HG02840 (cell line): Measurements from ENCODE around the gene PSMB2.
"Not testable (repeated sequence)": the region's sequence is repeated elsewhere in the genome, so short reads cannot be mapped to it uniquely, and the experiment has no call there.

ENCODE experiments used
- ATAC-seq: cut with Tn5 transposase; IDR thresholded peaks from one replicate; pipeline ENCODE4 v1.9.1; 2021; ENCODE audit warnings: mild to moderate bottlenecking, moderate library complexity, moderate number of reproducible peaks; ENCODE audit not compliant: unreplicated experiment, low FRiP score

The PSMB2 gene

DNA sequence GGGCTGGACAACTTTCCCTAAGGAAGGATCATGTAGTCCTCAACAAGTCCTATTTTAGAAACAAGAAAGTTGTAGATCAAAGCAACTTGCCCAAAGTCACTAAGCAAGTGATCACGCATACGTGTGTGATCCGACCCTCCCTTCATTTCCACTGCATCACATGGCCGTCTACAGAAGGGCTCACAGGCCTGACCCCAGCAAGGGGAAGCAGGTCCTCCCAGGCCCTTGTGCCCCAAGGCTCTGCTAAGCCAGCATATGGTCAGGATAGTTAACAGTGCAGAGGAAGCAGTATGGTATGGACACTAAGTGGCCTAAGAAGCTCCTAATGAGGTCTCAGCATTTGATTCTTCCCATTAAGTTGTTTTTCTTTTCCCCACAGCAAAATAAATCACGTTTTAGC, 43.5 kb downstream of the PSMB2 start:
- no peak for ATAC-seq

DNA sequence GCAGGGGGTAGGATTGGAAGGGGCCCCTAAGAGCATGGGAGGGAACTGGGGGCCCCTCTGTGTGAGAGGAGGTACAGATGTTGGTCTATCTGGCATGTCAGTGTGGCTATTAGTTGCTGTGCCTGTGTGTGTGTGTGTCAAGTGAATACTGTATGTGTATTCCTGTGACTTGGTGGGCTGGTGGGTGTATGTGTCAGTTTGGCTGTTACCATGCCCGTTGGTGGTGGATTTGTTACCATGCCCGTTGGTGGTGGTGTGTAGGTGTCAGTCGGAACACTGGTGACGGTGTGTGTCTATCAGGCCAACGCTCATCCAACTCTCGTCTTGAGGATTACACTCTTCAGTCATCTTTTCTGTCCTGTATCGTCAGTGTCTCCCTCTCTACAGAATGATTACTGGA, 45.6 kb downstream of the PSMB2 start:
- no peak for ATAC-seq

DNA sequence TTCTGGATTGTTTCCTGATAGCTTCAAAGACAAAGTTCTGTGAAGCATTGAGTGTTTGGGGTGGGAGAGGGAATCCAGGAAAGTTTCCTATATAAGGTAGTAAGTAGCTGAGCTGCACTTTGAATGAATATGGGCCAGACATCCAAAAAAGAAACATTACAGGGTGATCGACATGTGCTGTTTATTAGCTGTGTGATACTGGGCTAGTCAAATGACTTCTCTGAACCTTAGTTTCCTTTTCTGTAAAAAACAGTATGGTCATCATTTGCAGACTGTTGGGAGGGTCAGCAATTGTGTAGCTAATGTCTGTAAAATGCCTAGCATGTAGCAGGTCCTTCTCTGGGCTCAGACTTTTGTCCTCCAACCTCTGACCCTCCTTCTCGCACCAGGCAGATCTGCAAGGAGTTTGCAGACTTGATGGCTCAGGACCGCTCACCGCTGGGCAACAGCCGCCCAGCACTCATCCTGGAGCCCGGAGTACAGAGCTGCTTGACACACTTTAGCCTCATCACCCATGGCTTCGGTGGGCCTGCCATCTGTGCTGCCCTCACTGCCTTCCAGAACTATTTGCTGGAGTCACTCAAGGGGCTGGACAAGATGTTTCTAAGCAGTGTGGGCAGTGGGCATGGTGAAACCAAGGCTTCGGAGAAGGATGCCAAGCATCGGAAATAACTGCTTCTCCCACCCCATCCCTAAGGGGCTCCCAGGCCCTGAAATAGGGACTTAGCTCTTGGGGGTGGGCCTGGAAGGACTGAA, 47.1 kb downstream of the PSMB2 start:
- ATAC-seq, result no peak

- ATAC-seq, result no peak
Measured at GRCh38 chr1:35592991-35593769, 48.1 kb downstream of the PSMB2 start.

DNA sequence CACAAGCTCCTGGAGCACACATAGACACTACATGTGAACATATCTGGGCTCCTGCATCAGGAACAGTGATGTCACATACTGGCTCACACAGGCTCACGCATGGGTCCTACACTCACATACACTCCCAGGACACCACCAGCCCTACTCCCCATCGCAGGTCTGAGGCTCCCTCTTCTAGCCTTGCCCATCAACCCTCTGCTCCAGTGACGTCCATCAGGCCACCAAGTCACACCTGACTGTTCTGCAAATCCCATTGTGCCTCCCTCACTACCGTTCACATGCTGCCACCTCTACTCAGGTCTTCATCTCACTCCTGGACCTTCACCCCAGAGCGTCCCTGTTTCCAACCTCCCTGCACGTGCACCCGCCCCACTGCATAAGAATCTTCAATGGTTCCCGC, 50.1 kb downstream of the PSMB2 start:
- no peak for ATAC-seq

DNA sequence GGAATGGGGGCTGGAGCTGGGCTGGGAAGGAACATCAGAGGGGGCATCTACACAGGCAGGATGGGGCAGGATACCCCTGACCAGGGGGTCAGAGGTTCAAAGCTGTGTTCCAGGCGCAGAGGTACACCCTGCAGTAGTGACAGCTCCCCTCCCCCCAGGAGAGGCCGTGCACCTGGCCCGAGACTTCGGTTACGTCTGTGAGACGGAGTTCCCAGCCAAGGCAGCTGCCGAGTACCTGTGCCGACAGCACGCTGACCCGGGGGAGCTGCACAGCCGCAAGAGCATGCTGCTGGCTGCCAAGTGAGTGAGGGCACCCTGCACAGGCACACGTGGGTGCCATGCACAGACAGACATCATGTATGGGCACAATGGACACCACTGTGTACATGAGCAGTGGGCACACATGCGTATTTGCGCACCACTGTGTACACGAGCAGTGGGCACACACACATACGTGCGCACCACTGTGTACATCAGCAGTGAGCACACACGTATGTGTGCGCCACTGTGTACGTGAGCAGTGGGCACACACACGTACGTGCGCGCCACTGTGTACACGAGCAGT, 50.8 kb downstream of the PSMB2 start:
- no peak for ATAC-seq

DNA sequence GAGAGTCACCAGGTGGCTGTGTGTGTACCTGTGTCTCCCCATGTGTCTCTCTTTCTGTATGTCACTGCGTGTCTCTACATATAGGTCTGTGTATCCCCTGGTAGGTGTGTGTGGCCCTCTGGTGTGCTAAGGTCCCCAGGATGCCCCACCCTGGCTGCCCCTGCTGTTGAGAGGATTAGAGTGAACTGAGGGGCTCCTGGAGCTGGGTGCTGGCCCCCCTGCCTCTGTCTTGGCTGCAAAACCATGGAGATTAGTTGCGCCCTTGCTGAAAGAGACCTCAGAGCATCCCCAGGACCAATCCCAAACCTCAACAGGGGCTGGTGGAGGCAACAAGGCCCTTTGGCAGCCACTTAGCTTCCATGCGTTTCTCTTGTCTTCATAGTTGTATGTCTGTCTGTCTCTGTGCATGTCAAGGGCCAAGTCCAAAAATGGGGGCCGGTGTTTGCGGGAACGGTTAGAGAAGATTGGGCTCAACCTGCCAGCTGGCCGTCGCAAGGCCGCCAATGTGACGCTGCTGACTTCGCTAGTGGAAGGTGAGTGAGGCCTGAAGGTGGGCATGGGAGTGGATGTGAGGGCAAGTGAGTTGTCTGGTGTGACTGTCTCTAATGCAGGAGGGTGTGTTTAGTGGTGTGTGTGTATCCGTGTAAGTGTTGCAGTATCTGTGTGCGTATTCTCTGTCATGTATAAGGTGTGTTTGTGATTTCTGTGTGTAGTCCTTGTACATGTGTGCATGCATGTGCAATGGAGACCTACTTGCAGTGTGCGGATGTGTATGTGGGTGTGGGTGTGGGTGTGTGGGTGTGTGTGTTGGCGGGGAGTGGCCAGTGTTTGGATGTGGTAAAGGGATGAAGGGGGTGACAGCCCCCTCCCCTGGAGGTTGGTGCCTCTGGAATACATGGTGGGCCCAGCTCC, 51.6 kb downstream of the PSMB2 start:
- no peak for ATAC-seq

DNA sequence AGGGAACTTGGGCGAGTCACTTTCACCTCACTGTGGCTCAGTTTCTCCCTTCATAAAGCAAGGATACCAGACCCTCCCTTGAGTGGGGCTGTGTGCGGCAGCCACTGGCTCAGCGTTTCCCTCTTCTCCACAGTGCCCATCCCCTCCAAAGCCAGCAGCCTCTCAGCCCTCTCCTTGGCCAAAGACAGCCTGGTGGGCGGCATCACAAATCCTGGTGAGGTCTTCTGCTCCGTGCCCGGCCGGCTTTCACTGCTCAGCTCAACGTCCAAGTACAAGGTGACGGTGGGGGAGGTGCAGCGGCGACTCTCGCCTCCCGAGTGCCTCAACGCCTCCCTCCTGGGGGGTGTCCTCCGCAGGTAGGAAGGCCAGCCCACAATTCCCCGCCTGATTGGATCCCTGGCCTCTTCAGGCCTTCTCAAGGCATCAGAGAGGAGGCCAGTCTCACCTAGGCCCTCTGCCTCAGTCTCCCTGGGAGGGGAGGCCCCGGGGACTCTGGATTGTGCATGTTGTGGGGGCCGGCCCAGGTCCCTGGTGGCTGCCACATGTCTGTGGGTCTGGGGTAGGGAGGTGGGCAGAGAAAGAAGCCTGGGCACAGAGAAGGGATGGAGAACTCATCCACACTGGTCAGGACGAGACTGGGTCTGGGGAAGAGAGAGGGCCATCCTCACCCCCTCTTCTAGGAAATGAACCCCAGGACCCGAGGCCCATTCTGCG, 53.0 kb downstream of the PSMB2 start:
- ATAC-seq, result no peak

DNA sequence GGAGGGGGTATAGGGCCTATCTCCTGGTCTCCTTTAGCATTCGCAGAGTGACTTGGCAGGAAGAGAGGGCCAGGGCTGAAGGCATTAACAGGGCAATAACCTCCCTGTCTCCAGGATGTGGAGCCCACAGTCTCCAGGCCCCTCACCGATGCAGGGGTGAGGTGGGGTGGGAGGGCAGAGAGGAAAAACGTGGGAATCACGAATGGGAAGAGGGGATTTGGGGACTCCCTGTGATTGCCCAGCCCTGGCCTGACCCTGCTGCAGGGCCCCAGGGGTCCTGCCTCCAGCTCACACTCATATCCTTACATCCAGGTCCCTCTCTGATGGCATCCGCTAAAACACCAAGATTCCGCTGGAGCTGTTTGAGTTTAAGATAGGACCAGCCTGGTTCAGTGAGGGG, 53.6 kb downstream of the PSMB2 start:
- ATAC-seq, result no peak

- ATAC-seq, result no peak
Measured at GRCh38 chr1:35586808-35587207, 54.5 kb downstream of the PSMB2 start.

GRCh38 chr1:35585805-35586204, 55.5 kb downstream of the PSMB2 start:
- not testable (repeated sequence) for ATAC-seq

GRCh38 chr1:35585281-35585680, 56.0 kb downstream of the PSMB2 start:
- no peak for ATAC-seq

DNA sequence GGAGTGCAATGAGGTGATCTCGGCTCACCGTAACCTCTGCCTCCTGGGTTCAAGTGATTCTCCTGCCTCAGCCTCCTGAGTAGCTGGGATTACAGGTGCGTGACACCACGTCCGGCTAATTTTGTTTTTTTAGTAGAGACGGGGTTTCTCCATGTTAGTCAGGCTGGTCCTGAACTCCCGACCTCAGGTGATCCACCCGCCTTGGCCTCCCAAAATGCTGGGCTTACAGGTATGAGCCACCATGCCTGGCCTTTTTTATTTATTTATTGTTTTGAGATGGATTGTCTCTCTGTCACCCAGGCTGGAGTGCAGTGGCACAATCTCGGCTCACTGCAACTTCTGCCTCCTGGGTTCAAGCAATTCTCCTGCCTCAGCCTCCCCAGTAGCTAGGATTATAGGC, 59.7 kb downstream of the PSMB2 start:
- not testable (repeated sequence) for ATAC-seq

GRCh38 chr1:35580949-35581388, 60.4 kb downstream of the PSMB2 start:
- ATAC-seq, result no peak

DNA sequence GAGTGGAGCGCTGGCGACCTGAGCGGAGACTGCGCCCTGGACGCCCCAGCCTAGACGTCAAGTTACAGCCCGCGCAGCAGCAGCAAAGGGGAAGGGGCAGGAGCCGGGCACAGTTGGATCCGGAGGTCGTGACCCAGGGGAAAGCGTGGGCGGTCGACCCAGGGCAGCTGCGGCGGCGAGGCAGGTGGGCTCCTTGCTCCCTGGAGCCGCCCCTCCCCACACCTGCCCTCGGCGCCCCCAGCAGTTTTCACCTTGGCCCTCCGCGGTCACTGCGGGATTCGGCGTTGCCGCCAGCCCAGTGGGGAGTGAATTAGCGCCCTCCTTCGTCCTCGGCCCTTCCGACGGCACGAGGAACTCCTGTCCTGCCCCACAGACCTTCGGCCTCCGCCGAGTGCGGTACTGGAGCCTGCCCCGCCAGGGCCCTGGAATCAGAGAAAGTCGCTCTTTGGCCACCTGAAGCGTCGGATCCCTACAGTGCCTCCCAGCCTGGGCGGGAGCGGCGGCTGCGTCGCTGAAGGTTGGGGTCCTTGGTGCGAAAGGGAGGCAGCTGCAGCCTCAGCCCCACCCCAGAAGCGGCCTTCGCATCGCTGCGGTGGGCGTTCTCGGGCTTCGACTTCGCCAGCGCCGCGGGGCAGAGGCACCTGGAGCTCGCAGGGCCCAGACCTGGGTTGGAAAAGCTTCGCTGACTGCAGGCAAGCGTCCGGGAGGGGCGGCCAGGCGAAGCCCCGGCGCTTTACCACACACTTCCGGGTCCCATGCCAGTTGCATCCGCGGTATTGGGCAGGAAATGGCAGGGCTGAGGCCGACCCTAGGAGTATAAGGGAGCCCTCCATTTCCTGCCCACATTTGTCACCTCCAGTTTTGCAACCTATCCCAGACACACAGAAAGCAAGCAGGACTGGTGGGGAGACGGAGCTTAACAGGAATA, 64.0 kb downstream of the PSMB2 start:
- no peak for ATAC-seq

GRCh38 chr1:35576766-35577070, 64.6 kb downstream of the PSMB2 start:
- ATAC-seq, result not testable (repeated sequence)

DNA sequence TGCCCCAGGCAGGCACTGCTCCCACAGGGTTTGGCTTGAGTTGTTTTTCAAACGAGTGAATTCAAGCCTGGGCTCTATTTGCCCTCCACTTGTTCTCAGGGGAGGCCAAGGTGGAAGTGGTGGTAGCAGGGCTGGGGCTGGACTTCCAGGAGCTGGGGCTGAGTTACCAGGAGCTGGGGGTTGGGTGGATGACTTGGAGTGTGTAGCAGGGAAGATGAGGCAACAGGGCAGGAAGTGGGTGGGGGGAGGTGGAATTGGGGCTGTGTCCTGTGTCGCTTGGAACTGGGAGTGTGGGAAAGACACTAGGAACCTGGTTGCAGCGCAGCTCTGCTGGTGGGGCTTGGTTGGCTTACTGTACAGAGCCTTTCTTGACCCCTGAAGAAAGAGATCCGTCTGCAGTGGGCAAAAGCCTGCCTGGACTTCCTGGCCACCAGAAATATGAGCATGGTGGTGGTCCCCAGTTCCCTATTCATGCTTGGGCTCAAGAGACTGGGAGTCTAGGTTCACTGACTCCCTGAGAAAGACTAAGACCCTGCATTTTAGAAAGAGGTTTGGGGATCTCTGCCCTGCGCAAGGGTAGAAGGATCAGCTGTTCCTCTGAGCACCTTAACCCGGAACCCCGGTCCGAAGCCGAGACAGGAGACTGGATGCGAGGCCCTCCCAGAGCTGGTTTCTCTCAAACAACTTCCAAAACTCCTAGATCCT, 65.1 kb downstream of the PSMB2 start:
- no peak for ATAC-seq

GRCh38 chr1:35575416-35575958, 65.8 kb downstream of the PSMB2 start:
- no peak for ATAC-seq
